Measurements from ENCODE around the gene CDC45. TPM values are rescaled to one million over a fixed set of nuclear protein-coding genes. Genes with fewer than 3 reads are reported as not detected.

Gene CDC45
- total RNA-seq, 2 experiments from 2014 or later: 80.2 to 83.0 TPM

DNA sequence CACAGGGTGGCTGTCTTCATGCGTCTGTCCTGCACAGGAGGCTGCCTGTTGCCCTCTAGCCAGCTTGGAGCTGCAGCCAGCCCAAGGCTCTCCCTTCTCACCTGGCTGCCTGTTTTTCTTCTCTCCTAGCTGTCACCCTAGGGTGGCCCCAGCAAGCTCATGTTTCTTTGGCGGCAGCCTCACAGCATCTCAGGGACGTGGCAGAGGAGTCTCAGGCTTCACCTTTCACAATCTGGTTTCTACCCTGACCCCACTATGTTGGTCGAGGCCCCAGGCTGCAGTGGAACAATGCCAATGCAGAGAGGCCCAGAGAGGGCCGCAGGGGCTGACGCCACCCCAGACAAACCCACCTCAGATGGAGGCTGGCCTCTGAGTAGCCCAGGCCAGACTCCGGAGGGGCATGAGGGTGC is 47.0 kb downstream of the CDC45 start:
- no peak overlapping the region for H3K27ac ChIP-seq (ENCODE audit: low read depth, low read length, poor library complexity, severe bottlenecking)
- POLR2A ChIA-PET: no interaction called here
- no peak for DNase-seq (ENCODE audit: low spot score)
- H3K4me2 ChIP-seq (ENCODE audit: low read length): no peak overlapping the region
- no peaks in the 10 kb centered on the region for H4K20me1 ChIP-seq (ENCODE audit: insufficient read depth, low read length)
- H3K4me3 ChIP-seq (ENCODE audit: low read depth, low read length, poor library complexity, severe bottlenecking): no peak overlapping the region
- H2AFZ ChIP-seq (ENCODE audit: low read length): no peak overlapping the region
- TF ChIP-seq EZH2phosphoT487 (IDR thresholded peaks at IDR 0.05; ENCODE audit: borderline replicate concordance, low read depth, low read length): no peak
- TF ChIP-seq, protein P1, sequence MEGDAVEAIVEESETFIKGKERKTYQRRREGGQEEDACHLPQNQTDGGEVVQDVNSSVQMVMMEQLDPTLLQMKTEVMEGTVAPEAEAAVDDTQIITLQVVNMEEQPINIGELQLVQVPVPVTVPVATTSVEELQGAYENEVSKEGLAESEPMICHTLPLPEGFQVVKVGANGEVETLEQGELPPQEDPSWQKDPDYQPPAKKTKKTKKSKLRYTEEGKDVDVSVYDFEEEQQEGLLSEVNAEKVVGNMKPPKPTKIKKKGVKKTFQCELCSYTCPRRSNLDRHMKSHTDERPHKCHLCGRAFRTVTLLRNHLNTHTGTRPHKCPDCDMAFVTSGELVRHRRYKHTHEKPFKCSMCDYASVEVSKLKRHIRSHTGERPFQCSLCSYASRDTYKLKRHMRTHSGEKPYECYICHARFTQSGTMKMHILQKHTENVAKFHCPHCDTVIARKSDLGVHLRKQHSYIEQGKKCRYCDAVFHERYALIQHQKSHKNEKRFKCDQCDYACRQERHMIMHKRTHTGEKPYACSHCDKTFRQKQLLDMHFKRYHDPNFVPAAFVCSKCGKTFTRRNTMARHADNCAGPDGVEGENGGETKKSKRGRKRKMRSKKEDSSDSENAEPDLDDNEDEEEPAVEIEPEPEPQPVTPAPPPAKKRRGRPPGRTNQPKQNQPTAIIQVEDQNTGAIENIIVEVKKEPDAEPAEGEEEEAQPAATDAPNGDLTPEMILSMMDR (conservative IDR thresholded peaks at IDR 0.05; ENCODE audit: low read length): no peak
- H3K9me2 ChIP-seq (ENCODE audit: insufficient read depth, low read length): no peaks in the 10 kb centered on the region
- no peaks in the 10 kb centered on the region for H3K4me1 ChIP-seq (ENCODE audit: insufficient read depth, low read length, poor library complexity, severe bottlenecking)
- H3K79me2 ChIP-seq (ENCODE audit: insufficient read depth, low read depth, low read length): no peaks in the 10 kb centered on the region
- BruUV-seq (replicated peaks): no TSS peak
- H3K9me3 ChIP-seq (ENCODE audit: low read length): no peaks in the 10 kb centered on the region
- intact Hi-C loops (cut with micrococcal nuclease; ENCODE audit: unreplicated experiment): no loop called here
- no peaks in the 10 kb centered on the region for H3K36me3 ChIP-seq (ENCODE audit: insufficient read depth, low read length)
- CTCF ChIA-PET (ENCODE audit: unreplicated experiment): no interaction called here

DNA sequence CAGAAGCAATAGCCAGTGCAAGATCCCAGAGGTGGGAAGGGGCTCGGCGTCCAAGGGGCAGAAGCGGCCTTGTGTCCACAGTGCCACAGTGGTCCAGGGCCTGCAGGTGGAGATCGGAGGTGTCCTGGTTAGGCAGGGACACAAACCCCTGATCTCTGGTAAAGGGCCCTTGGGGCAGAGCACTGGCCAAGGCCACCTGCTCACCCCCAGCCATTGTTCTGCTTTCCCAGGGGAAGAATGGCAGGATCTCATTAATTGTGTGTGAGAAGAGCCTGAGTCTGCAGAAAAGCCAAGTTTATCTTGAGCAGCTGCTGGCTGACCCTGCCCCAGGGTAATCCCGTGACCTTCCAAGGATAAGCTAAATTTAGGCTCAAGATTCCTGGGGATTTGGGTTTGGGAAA is 47.6 kb downstream of the CDC45 start:
- H3K36me3 ChIP-seq (ENCODE audit: insufficient read depth, low read length): no peaks in the 10 kb centered on the region
- BruUV-seq (replicated peaks): no TSS peak
- H3K79me2 ChIP-seq (ENCODE audit: insufficient read depth, low read depth, low read length): no peaks in the 10 kb centered on the region
- DNase-seq (ENCODE audit: low spot score): no peak
- CTCF ChIA-PET (ENCODE audit: unreplicated experiment): no interaction called here
- no peak overlapping the region for H3K4me3 ChIP-seq (ENCODE audit: low read depth, low read length, poor library complexity, severe bottlenecking)
- H3K9me3 ChIP-seq (ENCODE audit: low read length): no peaks in the 10 kb centered on the region
- intact Hi-C loops (cut with micrococcal nuclease; ENCODE audit: unreplicated experiment): no loop called here
- no peak overlapping the region for H3K27ac ChIP-seq (ENCODE audit: low read depth, low read length, poor library complexity, severe bottlenecking)
- TF ChIP-seq, protein P1 (conservative IDR thresholded peaks at IDR 0.05; ENCODE audit: low read length): no peak
- TF ChIP-seq EZH2phosphoT487 (IDR thresholded peaks at IDR 0.05; ENCODE audit: borderline replicate concordance, low read depth, low read length): no peak
- H3K4me1 ChIP-seq (ENCODE audit: insufficient read depth, low read length, poor library complexity, severe bottlenecking): no peaks in the 10 kb centered on the region
- H4K20me1 ChIP-seq (ENCODE audit: insufficient read depth, low read length): no peaks in the 10 kb centered on the region
- no peak overlapping the region for H2AFZ ChIP-seq (ENCODE audit: low read length)
- POLR2A ChIA-PET: no interaction called here
- no peak overlapping the region for H3K4me2 ChIP-seq (ENCODE audit: low read length)
- H3K9me2 ChIP-seq (ENCODE audit: insufficient read depth, low read length): no peaks in the 10 kb centered on the region

DNA sequence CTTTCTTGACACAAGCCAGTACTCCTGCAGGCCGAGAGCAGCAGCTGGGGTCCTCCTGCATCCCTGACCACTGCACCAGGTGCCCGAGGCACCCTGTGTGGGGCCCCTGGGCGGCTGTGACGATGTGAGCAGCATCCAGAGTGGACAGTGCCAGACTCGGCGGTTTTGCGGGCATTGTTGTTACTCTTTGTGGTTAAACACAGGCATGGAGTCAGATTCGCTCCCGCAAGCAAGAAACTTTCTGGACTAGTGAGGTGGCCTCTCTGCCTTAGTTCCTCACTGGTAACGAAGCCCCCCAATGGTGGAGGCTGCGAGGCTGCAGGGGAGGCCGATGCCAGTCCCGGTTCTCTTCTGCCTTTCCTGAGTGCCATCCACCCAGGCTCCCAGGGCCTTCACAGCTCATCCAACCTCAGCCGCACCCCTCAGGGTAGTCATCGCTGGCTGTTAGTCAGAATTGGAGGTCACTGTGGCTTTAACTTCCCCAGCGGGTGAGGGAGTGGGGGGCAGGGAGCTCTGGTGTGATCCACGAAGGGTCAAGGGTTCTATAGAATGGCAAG is 48.2 kb downstream of the CDC45 start:
- H3K4me3 ChIP-seq (ENCODE audit: low read depth, low read length, poor library complexity, severe bottlenecking): no peak overlapping the region
- no TSS peak for BruUV-seq (replicated peaks)
- H2AFZ ChIP-seq (ENCODE audit: low read length): no peak overlapping the region
- no peaks in the 10 kb centered on the region for H3K79me2 ChIP-seq (ENCODE audit: insufficient read depth, low read depth, low read length)
- H3K36me3 ChIP-seq (ENCODE audit: insufficient read depth, low read length): no peaks in the 10 kb centered on the region
- no peak overlapping the region for H3K27ac ChIP-seq (ENCODE audit: low read depth, low read length, poor library complexity, severe bottlenecking)
- no peaks in the 10 kb centered on the region for H3K4me1 ChIP-seq (ENCODE audit: insufficient read depth, low read length, poor library complexity, severe bottlenecking)
- no peak for DNase-seq (ENCODE audit: low spot score)
- no peaks in the 10 kb centered on the region for H3K9me2 ChIP-seq (ENCODE audit: insufficient read depth, low read length)
- H4K20me1 ChIP-seq (ENCODE audit: insufficient read depth, low read length): no peaks in the 10 kb centered on the region
- intact Hi-C loops (cut with micrococcal nuclease; ENCODE audit: unreplicated experiment): no loop called here
- CTCF ChIA-PET (ENCODE audit: unreplicated experiment): no interaction called here
- H3K4me2 ChIP-seq (ENCODE audit: low read length): no peak overlapping the region
- POLR2A ChIA-PET: no interaction called here
- TF ChIP-seq EZH2phosphoT487 (IDR thresholded peaks at IDR 0.05; ENCODE audit: borderline replicate concordance, low read depth, low read length): no peak
- TF ChIP-seq, protein P1 (conservative IDR thresholded peaks at IDR 0.05; ENCODE audit: low read length): no peak
- no peaks in the 10 kb centered on the region for H3K9me3 ChIP-seq (ENCODE audit: low read length)
